ENCODE results near the gene RNF214. TPM values are rescaled to one million over a fixed set of nuclear protein-coding genes. Genes with fewer than 3 reads are reported as not detected.

Gene RNF214
- total and polyA plus RNA-seq, 3 donors from 2014 or later: 37.8 to 48.9 (median 44.9) TPM

GRCh38 chr11:117199916-117200812 lies 32.3 kb upstream of the RNF214 start:
- Histone ChIP-seq H3K4me1 (peaks cover 15% of the 10 kb centered on the region), H3K36me3 (ENCODE audit: low read depth, missing control alignments) (no peaks in the 10 kb centered on the region), H3K27me3 (no peaks in the 10 kb centered on the region), H3K9me3 (no peaks in the 10 kb centered on the region), H3K27ac (peak overlapping the region; percentile 53 to 91), H3K4me3 (peak overlapping the region; percentile 47 to 56)
- intact Hi-C loops (cut with DNase I; ENCODE audit: low total_unique reads): no loop called here
- no peak for TF ChIP-seq POLR2A (IDR thresholded peaks at IDR 0.05)
- no peak for TF ChIP-seq CTCF (IDR thresholded peaks at IDR 0.05)
- no peak for DNase-seq
- WGBS, 2 donors: 49 to 51% methylated on average over 7 to 13 of the region's 13 CpGs

- no peak for TF ChIP-seq CTCF (IDR thresholded peaks at IDR 0.05)
- no peak for TF ChIP-seq POLR2A (IDR thresholded peaks at IDR 0.05)
- Histone ChIP-seq H3K36me3 (ENCODE audit: low read depth, missing control alignments) (no peaks in the 10 kb centered on the region), H3K9me3 (no peaks in the 10 kb centered on the region), H3K4me3 (peak overlapping the region; percentile 47 to 56), H3K27me3 (no peaks in the 10 kb centered on the region), H3K4me1 (peaks cover 19% of the 10 kb centered on the region), H3K27ac (peak overlapping the region; percentile 53 to 91)
- WGBS, 2 donors: 68 to 73% methylated on average over 12 of the region's 12 CpGs
- DNase-seq: no peak
- intact Hi-C loops (cut with DNase I; ENCODE audit: low total_unique reads): no loop called here
These were observed 31.4 kb upstream of the RNF214 start for GRCh38 chr11:117200813-117201657.

GRCh38 chr11:117201658-117202305 lies 30.7 kb upstream of the RNF214 start:
- no peaks in the 10 kb centered on the region for H3K36me3 ChIP-seq (ENCODE audit: low read depth, missing control alignments)
- TF ChIP-seq POLR2A (IDR thresholded peaks at IDR 0.05) (no peak), CTCF (IDR thresholded peaks at IDR 0.05) (no peak)
- H3K27me3 ChIP-seq: no peaks in the 10 kb centered on the region
- intact Hi-C loops (cut with DNase I; ENCODE audit: low total_unique reads): no loop called here
- H3K4me1 ChIP-seq: peaks cover 21% of the 10 kb centered on the region
- peak overlapping the region; percentile 53 to 91 for H3K27ac ChIP-seq
- WGBS, 2 donors: 48 to 63% methylated on average over 10 to 14 of the region's 14 CpGs
- DNase-seq: no peak
- no peaks in the 10 kb centered on the region for H3K9me3 ChIP-seq
- peak overlapping the region; percentile 47 to 56 for H3K4me3 ChIP-seq

DNA sequence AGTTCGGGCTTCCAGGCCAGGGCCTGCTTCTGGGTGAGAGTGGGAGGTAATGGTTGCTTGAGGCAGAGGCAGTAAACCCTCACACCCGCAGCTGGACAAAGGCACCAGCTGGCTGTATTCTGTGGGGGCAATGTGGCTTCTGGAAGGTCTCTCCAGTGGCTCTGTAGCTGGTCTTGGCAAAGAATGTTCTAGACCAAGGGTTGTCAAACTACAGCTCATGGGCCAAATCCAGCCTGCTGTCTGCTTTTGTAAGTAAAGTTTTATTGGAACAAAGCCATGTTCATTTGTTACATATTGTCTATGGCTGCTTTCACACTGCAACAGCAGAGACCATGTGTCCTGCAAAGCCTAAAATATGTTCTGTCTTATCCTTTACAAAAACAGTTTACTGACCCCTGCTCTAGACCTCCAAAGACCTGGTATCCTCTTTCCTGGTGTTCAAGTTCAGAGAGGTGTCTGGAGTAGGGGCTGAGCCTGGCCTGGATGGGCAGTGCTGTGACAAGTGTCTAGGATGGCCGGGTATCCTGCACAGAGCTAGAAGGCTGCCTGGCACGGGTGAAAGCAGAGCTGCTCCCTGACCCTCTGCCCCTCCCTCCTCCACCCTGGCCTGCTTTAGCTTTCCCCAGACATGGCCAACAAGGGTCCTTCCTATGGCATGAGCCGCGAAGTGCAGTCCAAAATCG lies 29.9 kb upstream of the RNF214 start:
- Histone ChIP-seq H3K27ac (peak overlapping the region; percentile 55 to 91), H3K4me1 (peaks cover 21% of the 10 kb centered on the region), H3K36me3 (ENCODE audit: low read depth, missing control alignments) (no peaks in the 10 kb centered on the region), H3K4me3 (no peak overlapping the region), H3K27me3 (no peaks in the 10 kb centered on the region), H3K9me3 (no peaks in the 10 kb centered on the region)
- 80 to 85% methylated on average over 4 to 7 of the region's 7 CpGs for WGBS, 2 donors
- DNase-seq: no peak
- no peak for TF ChIP-seq POLR2A (IDR thresholded peaks at IDR 0.05)
- no peak for TF ChIP-seq CTCF (IDR thresholded peaks at IDR 0.05)
- intact Hi-C loops (cut with DNase I; ENCODE audit: low total_unique reads): no loop called here
